K562 (cell line): ENCODE results near the gene ST6GALNAC3. TPM values are rescaled to one million over a fixed set of nuclear protein-coding genes. Genes with fewer than 3 reads are reported as not detected.

Source experiments
- ATAC-seq: fragments of 200-7000 bp; cut with Tn5 transposase; 3 replicates; pipeline ENCODE4 v1.9.1; 2020; ENCODE audit warnings: moderate library complexity
- BruUV-seq: library from RNA; stranded (reverse); fragments of 400-500 nt; replicated peaks from 2 replicates; lab custom pipeline; 2021; lab: Mats Ljungman, UMichigan
- CTCF ChIA-PET: fragments of 300-600 bp; formaldehyde crosslinking; extraction: SDS; loops from one replicate; lab custom pipeline; 2021; ENCODE audit warnings: low intra/inter-chr PET ratio; lab: Yijun Ruan, JAX
- POLR2A ChIA-PET: fragments of 300-600, 350-650 bp; sonication (Branson Sonifier 250); formaldehyde crosslinking; extraction: SDS; loops from one replicate; lab custom pipeline; 2021; ENCODE audit warnings: antibody characterized with exemption, inconsistent platforms; lab: Yijun Ruan, JAX
- DNase-seq, 4 experiments: peaks; one replicate each; pipeline versions ENCODE4 v3.0.0 to v3.0.0-alpha.2; 2011 to 2018; ENCODE audit warnings: low spot score in 3 of 4, mixed read lengths in 3 of 4; ENCODE audit errors: extremely low read depth in 1 of 4
- FAIRE-seq: peaks from 2 replicates; lab custom pipeline; 2011; peaks lifted over from hg19 to GRCh38; lab: Jason Lieb, UNC
- H2AFZ ChIP-seq: 2 replicates; pipeline ENCODE4 v1.6.0; 2011; ENCODE audit warnings: low read depth, low read length, control low read depth, inconsistent platforms
- H3K27ac ChIP-seq: fragments of 200-600 bp; 3 replicates; pipeline ENCODE4 v1.8.0; 2011; ENCODE audit warnings: low read depth, mild to moderate bottlenecking, control low read depth, inconsistent platforms, low read length, moderate library complexity, mixed read lengths; ENCODE audit errors: extremely low read depth
- H3K27me3 ChIP-seq, 2 experiments: fragments of 300-600 bp in 1 of 2; 2 replicates in 1 of 2; 3 replicates in 1 of 2; pipeline versions ENCODE4 v1.6.0 to v1.8.0; 2011; ENCODE audit warnings: inconsistent platforms in 2 of 2, low read length in 2 of 2, mild to moderate bottlenecking in 1 of 2, mixed read lengths in 1 of 2, moderate library complexity in 1 of 2; ENCODE audit not compliant: control insufficient read depth in 2 of 2, insufficient read depth in 2 of 2
- H3K36me3 ChIP-seq: fragments of 300-600 bp; 3 replicates; pipeline ENCODE4 v1.8.0; 2011; ENCODE audit warnings: mild to moderate bottlenecking, low read length, inconsistent platforms; ENCODE audit not compliant: control insufficient read depth, insufficient read depth
- H3K4me1 ChIP-seq, 2 experiments: fragments of 200-600 bp in 1 of 2; replicated peaks in 1 of 2; 2 replicates in 1 of 2; 3 replicates in 1 of 2; pipeline versions ENCODE4 v1.5.1 to v1.8.0; 2011; ENCODE audit warnings: inconsistent platforms in 2 of 2, low read length in 2 of 2, mild to moderate bottlenecking in 1 of 2, mixed read lengths in 1 of 2, moderate library complexity in 1 of 2; ENCODE audit not compliant: control insufficient read depth in 2 of 2, insufficient read depth in 2 of 2
- H3K4me2 ChIP-seq: 2 replicates; pipeline ENCODE4 v1.6.1; 2011; ENCODE audit warnings: low read length, control low read depth, inconsistent platforms, mixed read lengths; ENCODE audit not compliant: insufficient read depth
- H3K4me3 ChIP-seq: fragments of 200-600 bp; sonication (generic), shearing (Covaris generic); 2 replicates; pipeline ENCODE4 v1.5.1; 2016; ENCODE audit warnings: control low read depth, inconsistent platforms
- H3K79me2 ChIP-seq: fragments of 200-600 bp; 3 replicates; pipeline ENCODE4 v1.8.0; 2011; ENCODE audit warnings: low read length, inconsistent platforms; ENCODE audit not compliant: control insufficient read depth, insufficient read depth
- H3K9ac ChIP-seq, 2 experiments: 2 replicates each; pipeline versions ENCODE4 v1.6.0 to v1.6.1; 2011; ENCODE audit warnings: low read depth in 2 of 2, low read length in 2 of 2, control low read depth in 1 of 2, inconsistent platforms in 1 of 2, mild to moderate bottlenecking in 1 of 2, mixed read lengths in 1 of 2; ENCODE audit not compliant: insufficient read depth in 1 of 2
- H3K9me1 ChIP-seq: one replicate; pipeline ENCODE4 v1.6.0; 2011; ENCODE audit warnings: inconsistent platforms, mild to moderate bottlenecking, low read length, moderate library complexity; ENCODE audit not compliant: control insufficient read depth, insufficient read depth
- H3K9me3 ChIP-seq: replicated peaks from 2 replicates; pipeline ENCODE4 v1.5.1; 2011; ENCODE audit warnings: low read depth, low read length, inconsistent platforms; ENCODE audit not compliant: control insufficient read depth, insufficient read depth
- H4K20me1 ChIP-seq: replicated peaks from 2 replicates; pipeline ENCODE4 v1.6.1; 2011; ENCODE audit warnings: low read length, inconsistent platforms, mixed read lengths; ENCODE audit not compliant: control insufficient read depth, insufficient read depth
- MYBL2 ChIP-seq, 2 experiments: fragments of 450-650 bp in 1 of 2; sonication (generic) in 1 of 2; formaldehyde crosslinking in 1 of 2; IDR thresholded peaks; 2 replicates each; pipeline versions ENCODE4 v1.6.1 to v1.8.1; 2017 to 2022; ENCODE audit warnings: borderline replicate concordance in 1 of 2, inconsistent platforms in 1 of 2, low read depth in 1 of 2, mild to moderate bottlenecking in 1 of 2, missing genetic modification reagents in 1 of 2, moderate library complexity in 1 of 2
- SAP30 ChIP-seq: fragments of 200-600 bp; sonication (generic); IDR thresholded peaks from 2 replicates; pipeline ENCODE4 v1.6.1; 2012; ENCODE audit warnings: borderline replicate concordance, low read depth, mild to moderate bottlenecking, moderate library complexity, low read length, control low read depth, inconsistent platforms; ENCODE audit not compliant: insufficient read depth, poor library complexity, severe bottlenecking
- ZNF146 ChIP-seq: IDR thresholded peaks from one replicate; pipeline ENCODE4 v1.6.1; 2018; ENCODE audit warnings: missing compliant biosample characterization; ENCODE audit not compliant: unreplicated experiment
- WGBS: fragments of 100-300 bp; shearing (Covaris generic); methylation state at CpG from one replicate; pipeline ENCODE4 v1.1.6; 2016; ENCODE audit warnings: low coverage, mixed read lengths; ENCODE audit not compliant: insufficient coverage; ENCODE audit errors: missing lambda C conversion rate; 5-methylcytosine and 5-hydroxymethylcytosine counted together
- in situ Hi-C: fragments of 300-500 bp; cut with MboI; formaldehyde crosslinking; loops from 4 replicates; pipeline ENCODE4 v1.15.0; 2018; ENCODE audit warnings: inconsistent platforms, mixed read lengths
- intact Hi-C: fragments of 100-400 bp; cut with micrococcal nuclease; formaldehyde crosslinking; loops from 2 replicates; pipeline ENCODE4 v1.14.2; 2022
- polyA plus RNA-seq, 8 experiments: library from polyadenylated mRNA; depleted of rRNA in 4 of 8; stranded (reverse) in 5 of 8; unstranded in 3 of 8; fragments of >200 nt; fragmentation: Nextera tagmentation in 2 of 8; fragmentation: Illumina TruSeq in 1 of 8; extraction: Ambion mirVana in 2 of 8; extraction: Trizol in 1 of 8; gene quantifications; 2 replicates each; pipeline versions ENCODE4 v1.2.1 to v1.2.3, GENCODE V29; 2011 to 2014; ENCODE audit warnings: inconsistent platforms in 1 of 8, missing spikeins in 1 of 8
- total RNA-seq, 7 experiments: library from RNA; depleted of rRNA in 6 of 7; stranded (reverse); fragments of >200 nt in 6 of 7; fragmentation: Illumina TruSeq in 2 of 7; extraction: Trizol in 2 of 7; gene quantifications; 2 replicates each; pipeline versions ENCODE4 v1.2.1 to v1.2.3, GENCODE V29; 2011 to 2021; ENCODE audit warnings: low replicate concordance in 1 of 7
- TF ChIP-seq, protein P1 (sequence below): fragments of 250-450 bp; sonication (Bioruptor Pico); IDR thresholded peaks from 2 replicates; pipeline ENCODE4 v1.8.0; 2021; ENCODE audit warnings: moderate library complexity, mild to moderate bottlenecking, inconsistent platforms

Gene ST6GALNAC3
- total and polyA plus RNA-seq, 9 of the 15 experiments (the other 6 are each of a cell fraction or from before 2014, with no cell fraction given): 0.04 to 0.29 (median 0.18) TPM; not detected in 6

DNA sequence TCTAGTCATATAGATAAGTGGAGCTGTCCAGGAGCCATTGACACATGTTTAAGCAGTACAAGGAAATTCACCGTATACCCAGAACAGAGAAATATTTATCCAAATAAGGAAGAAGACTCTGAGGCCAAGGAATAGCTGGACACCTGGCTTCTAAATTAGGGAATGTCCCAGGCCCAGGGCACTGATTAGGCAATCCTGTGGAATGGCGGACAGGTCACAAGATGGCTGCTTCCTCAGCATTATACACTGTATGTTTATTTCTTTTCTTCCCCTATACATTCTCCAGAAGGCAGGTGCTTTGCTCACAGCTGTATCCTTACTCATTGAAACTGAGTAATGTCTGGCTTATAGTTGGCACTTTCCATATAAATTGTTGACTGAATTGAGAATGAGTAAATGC lies 59.4 kb downstream of the ST6GALNAC3 start:
- Histone ChIP-seq H3K4me3 (no peak overlapping the region), H3K27me3 (no peaks in the 10 kb centered on the region; a peak in 1 of 5 replicates), H3K9me3 (no peaks in the 10 kb centered on the region), H3K79me2 (no peaks in the 10 kb centered on the region), H3K27ac (no peak overlapping the region), H3K9ac (no peak overlapping the region), H3K9me1 (no peaks in the 10 kb centered on the region), H3K4me2 (no peak overlapping the region), H2AFZ (no peak overlapping the region), H3K4me1 (no peaks in the 10 kb centered on the region), H3K36me3 (no peaks in the 10 kb centered on the region), H4K20me1 (no peaks in the 10 kb centered on the region)
- in situ Hi-C loops: no loop called here
- FAIRE-seq: no peak
- ChIA-PET POLR2A (no interaction called here), CTCF (no interaction called here)
- DNase-seq: no peak
- no peak for ATAC-seq
- intact Hi-C loops: no loop called here
- BruUV-seq: no TSS peak
- WGBS: 0% methylated on average over 2 of the region's 2 CpGs
- TF ChIP-seq ZNF146 (CRISPR knock-in tag) (no peak), MYBL2 (IDR thresholded peaks at IDR 0.05; ENCODE audit: low read depth) (no peak), MYBL2 (CRISPR knock-in tag; IDR thresholded peaks at IDR 0.05; ENCODE audit: borderline replicate concordance) (no peak), SAP30 (no peak)
- TF ChIP-seq, protein P1, sequence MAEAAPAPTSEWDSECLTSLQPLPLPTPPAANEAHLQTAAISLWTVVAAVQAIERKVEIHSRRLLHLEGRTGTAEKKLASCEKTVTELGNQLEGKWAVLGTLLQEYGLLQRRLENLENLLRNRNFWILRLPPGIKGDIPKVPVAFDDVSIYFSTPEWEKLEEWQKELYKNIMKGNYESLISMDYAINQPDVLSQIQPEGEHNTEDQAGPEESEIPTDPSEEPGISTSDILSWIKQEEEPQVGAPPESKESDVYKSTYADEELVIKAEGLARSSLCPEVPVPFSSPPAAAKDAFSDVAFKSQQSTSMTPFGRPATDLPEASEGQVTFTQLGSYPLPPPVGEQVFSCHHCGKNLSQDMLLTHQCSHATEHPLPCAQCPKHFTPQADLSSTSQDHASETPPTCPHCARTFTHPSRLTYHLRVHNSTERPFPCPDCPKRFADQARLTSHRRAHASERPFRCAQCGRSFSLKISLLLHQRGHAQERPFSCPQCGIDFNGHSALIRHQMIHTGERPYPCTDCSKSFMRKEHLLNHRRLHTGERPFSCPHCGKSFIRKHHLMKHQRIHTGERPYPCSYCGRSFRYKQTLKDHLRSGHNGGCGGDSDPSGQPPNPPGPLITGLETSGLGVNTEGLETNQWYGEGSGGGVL (CRISPR knock-in tag): no peak
